HG02588 (cell line): Measurements from ENCODE around the gene SLIT3.

Experiments
- ATAC-seq: cut with Tn5 transposase; IDR thresholded peaks from one replicate; pipeline ENCODE4 v1.9.1; 2021; ENCODE audit warnings: mild to moderate bottlenecking, moderate library complexity; ENCODE audit not compliant: unreplicated experiment

The SLIT3 gene

GRCh38 chr5:169300468-169301385 is at the start of gene SLIT3:
TSS of gene SLIT3 (minus strand) at chr5:169301139. CDS start at chr5:169300709, 430 bp downstream.
- ATAC-seq = no peak

- peak; percentile 51 for ATAC-seq
Measured at GRCh38 chr5:169350016-169350415, 49.1 kb upstream of the SLIT3 start.

- no peak for ATAC-seq
Measured at GRCh38 chr5:169347786-169348185, 46.8 kb upstream of the SLIT3 start.

GRCh38 chr5:169344629-169345028 is 43.7 kb upstream of the SLIT3 start:
- no peak for ATAC-seq

- ATAC-seq = no peak
Measured at GRCh38 chr5:169343766-169344165, 42.8 kb upstream of the SLIT3 start.

GRCh38 chr5:169341556-169341955 is 40.6 kb upstream of the SLIT3 start:
- no peak for ATAC-seq

- ATAC-seq = peak; percentile 77
Measured at GRCh38 chr5:169339869-169340268, 38.9 kb upstream of the SLIT3 start.

- no peak for ATAC-seq
Measured at GRCh38 chr5:169336242-169336641, 35.3 kb upstream of the SLIT3 start.

GRCh38 chr5:169335806-169336205 is 34.9 kb upstream of the SLIT3 start:
- no peak for ATAC-seq

GRCh38 chr5:169333518-169333917 is 32.6 kb upstream of the SLIT3 start:
- ATAC-seq = no peak

- no peak for ATAC-seq
Measured at GRCh38 chr5:169331292-169331852, 30.4 kb upstream of the SLIT3 start.

- no peak for ATAC-seq
Measured at GRCh38 chr5:169328401-169328800, 27.5 kb upstream of the SLIT3 start.

GRCh38 chr5:169325273-169325672 is 24.3 kb upstream of the SLIT3 start:
- no peak for ATAC-seq

- no peak for ATAC-seq
Measured at GRCh38 chr5:169318556-169318955, 17.6 kb upstream of the SLIT3 start.

GRCh38 chr5:169307646-169308045 is 6.7 kb upstream of the SLIT3 start:
- no peak for ATAC-seq

GRCh38 chr5:169305366-169305765 is 4.4 kb upstream of the SLIT3 start:
- no peak for ATAC-seq

GRCh38 chr5:169304175-169304574 is 3.2 kb upstream of the SLIT3 start:
- no peak for ATAC-seq

- no peak for ATAC-seq
Measured at GRCh38 chr5:169303119-169303515, 2.2 kb upstream of the SLIT3 start.

GRCh38 chr5:169302491-169303118 is 1.7 kb upstream of the SLIT3 start:
- ATAC-seq = peak; percentile 63

GRCh38 chr5:169301986-169302385 is 1.0 kb upstream of the SLIT3 start:
- no peak for ATAC-seq

- ATAC-seq = no peak
Measured at GRCh38 chr5:169301386-169301934, 521 bp upstream of the SLIT3 start.
